ENCODE results near the gene GLP1R. TPM values are rescaled to one million over a fixed set of nuclear protein-coding genes. Genes with fewer than 3 reads are reported as not detected.

GLP1R gene
- polyA plus RNA-seq, 1 donor from 2014 or later = 0.06 TPM

- Histone ChIP-seq H3F3A (ENCODE audit: insufficient read depth, low read length, poor library complexity, severe bottlenecking) (no peaks in the 10 kb centered on the region), H3K9ac (ENCODE audit: low read length) (no peak overlapping the region), H4K20me1 (ENCODE audit: insufficient read depth) (no peaks in the 10 kb centered on the region), H3K4me2 (ENCODE audit: low read length) (no peak overlapping the region), H3K79me2 (replicated peaks; ENCODE audit: insufficient read depth, low read length) (no peaks in the 10 kb centered on the region), H3K27ac (ENCODE audit: low read length) (no peak overlapping the region), H3K9me3 (ENCODE audit: low read length) (no peaks in the 10 kb centered on the region), H3K9me2 (ENCODE audit: insufficient read depth, low read length) (no peaks in the 10 kb centered on the region), H3K36me3 (ENCODE audit: insufficient read depth, low read length) (no peaks in the 10 kb centered on the region), H3K27me3 (ENCODE audit: insufficient read depth, low read depth, low read length) (no peaks in the 10 kb centered on the region), H3K4me3 (ENCODE audit: low read length) (no peak overlapping the region), H2AFZ (ENCODE audit: low read depth, low read length) (no peak overlapping the region)
- TF ChIP-seq, protein P1, sequence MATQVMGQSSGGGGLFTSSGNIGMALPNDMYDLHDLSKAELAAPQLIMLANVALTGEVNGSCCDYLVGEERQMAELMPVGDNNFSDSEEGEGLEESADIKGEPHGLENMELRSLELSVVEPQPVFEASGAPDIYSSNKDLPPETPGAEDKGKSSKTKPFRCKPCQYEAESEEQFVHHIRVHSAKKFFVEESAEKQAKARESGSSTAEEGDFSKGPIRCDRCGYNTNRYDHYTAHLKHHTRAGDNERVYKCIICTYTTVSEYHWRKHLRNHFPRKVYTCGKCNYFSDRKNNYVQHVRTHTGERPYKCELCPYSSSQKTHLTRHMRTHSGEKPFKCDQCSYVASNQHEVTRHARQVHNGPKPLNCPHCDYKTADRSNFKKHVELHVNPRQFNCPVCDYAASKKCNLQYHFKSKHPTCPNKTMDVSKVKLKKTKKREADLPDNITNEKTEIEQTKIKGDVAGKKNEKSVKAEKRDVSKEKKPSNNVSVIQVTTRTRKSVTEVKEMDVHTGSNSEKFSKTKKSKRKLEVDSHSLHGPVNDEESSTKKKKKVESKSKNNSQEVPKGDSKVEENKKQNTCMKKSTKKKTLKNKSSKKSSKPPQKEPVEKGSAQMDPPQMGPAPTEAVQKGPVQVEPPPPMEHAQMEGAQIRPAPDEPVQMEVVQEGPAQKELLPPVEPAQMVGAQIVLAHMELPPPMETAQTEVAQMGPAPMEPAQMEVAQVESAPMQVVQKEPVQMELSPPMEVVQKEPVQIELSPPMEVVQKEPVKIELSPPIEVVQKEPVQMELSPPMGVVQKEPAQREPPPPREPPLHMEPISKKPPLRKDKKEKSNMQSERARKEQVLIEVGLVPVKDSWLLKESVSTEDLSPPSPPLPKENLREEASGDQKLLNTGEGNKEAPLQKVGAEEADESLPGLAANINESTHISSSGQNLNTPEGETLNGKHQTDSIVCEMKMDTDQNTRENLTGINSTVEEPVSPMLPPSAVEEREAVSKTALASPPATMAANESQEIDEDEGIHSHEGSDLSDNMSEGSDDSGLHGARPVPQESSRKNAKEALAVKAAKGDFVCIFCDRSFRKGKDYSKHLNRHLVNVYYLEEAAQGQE (IDR thresholded peaks at IDR 0.05; ENCODE audit: borderline replicate concordance) = no peak
- TF ChIP-seq CTCF (IDR thresholded peaks at IDR 0.05; ENCODE audit: poor library complexity, severe bottlenecking) (no peak), TAF1 (IDR thresholded peaks at IDR 0.05; ENCODE audit: low read depth) (no peak), EP300 (conservative IDR thresholded peaks at IDR 0.05; ENCODE audit: poor library complexity, severe bottlenecking) (no peak), POLR2AphosphoS5 (IDR thresholded peaks at IDR 0.05) (no peak), SMC3 (conservative IDR thresholded peaks at IDR 0.05; ENCODE audit: poor library complexity) (no peak), RAD21 (conservative IDR thresholded peaks at IDR 0.05) (no peak), EZH2 (IDR thresholded peaks at IDR 0.05; ENCODE audit: borderline replicate concordance, insufficient read depth, low read length, poor library complexity, severe bottlenecking) (no peak), MXI1 (conservative IDR thresholded peaks at IDR 0.05; ENCODE audit: poor library complexity, severe bottlenecking) (no peak)
These were observed 39.8 kb upstream of the GLP1R start for GRCh38 chr6:39008737-39009136.

GRCh38 chr6:39009476-39009875 is 39.1 kb upstream of the GLP1R start:
- Histone ChIP-seq H2AFZ (ENCODE audit: low read depth, low read length) (no peak overlapping the region), H3K9ac (ENCODE audit: low read length) (no peak overlapping the region), H3K27me3 (ENCODE audit: insufficient read depth, low read depth, low read length) (no peaks in the 10 kb centered on the region), H3K4me3 (ENCODE audit: low read length) (no peak overlapping the region), H3F3A (ENCODE audit: insufficient read depth, low read length, poor library complexity, severe bottlenecking) (no peaks in the 10 kb centered on the region), H3K9me2 (ENCODE audit: insufficient read depth, low read length) (no peaks in the 10 kb centered on the region), H4K20me1 (ENCODE audit: insufficient read depth) (no peaks in the 10 kb centered on the region), H3K27ac (ENCODE audit: low read length) (no peak overlapping the region), H3K9me3 (ENCODE audit: low read length) (no peaks in the 10 kb centered on the region), H3K36me3 (ENCODE audit: insufficient read depth, low read length) (no peaks in the 10 kb centered on the region), H3K79me2 (replicated peaks; ENCODE audit: insufficient read depth, low read length) (no peaks in the 10 kb centered on the region), H3K4me2 (ENCODE audit: low read length) (no peak overlapping the region)
- TF ChIP-seq MXI1 (conservative IDR thresholded peaks at IDR 0.05; ENCODE audit: poor library complexity, severe bottlenecking) (no peak), TAF1 (IDR thresholded peaks at IDR 0.05; ENCODE audit: low read depth) (no peak), SMC3 (conservative IDR thresholded peaks at IDR 0.05; ENCODE audit: poor library complexity) (no peak), EZH2 (IDR thresholded peaks at IDR 0.05; ENCODE audit: borderline replicate concordance, insufficient read depth, low read length, poor library complexity, severe bottlenecking) (no peak), POLR2AphosphoS5 (IDR thresholded peaks at IDR 0.05) (no peak), CTCF (IDR thresholded peaks at IDR 0.05; ENCODE audit: poor library complexity, severe bottlenecking) (no peak), RAD21 (conservative IDR thresholded peaks at IDR 0.05) (no peak)

All from neural cell (in vitro differentiated cells).